H9 (cell line): ENCODE measurements around the gene CCND2. TPM values are rescaled to one million over a fixed set of nuclear protein-coding genes. Genes with fewer than 3 reads are reported as not detected.

ENCODE experiments used
- DNase-seq: peaks from one replicate; pipeline ENCODE4 v3.0.0-alpha.2; 2017
- H2AFZ ChIP-seq: one replicate; pipeline ENCODE4 v1.6.1; 2013; ENCODE audit warnings: mild to moderate bottlenecking, low read length, control low read depth, moderate library complexity
- H2AK5ac ChIP-seq: 2 replicates; pipeline ENCODE4 v1.6.1; 2013; ENCODE audit warnings: low read length, control low read depth, mixed read lengths; ENCODE audit not compliant: insufficient read length
- H2BK120ac ChIP-seq: one replicate; pipeline ENCODE4 v1.6.1; 2013; ENCODE audit warnings: low read depth, mild to moderate bottlenecking, low read length, control low read depth, inconsistent platforms; ENCODE audit not compliant: poor library complexity, severe bottlenecking
- H2BK12ac ChIP-seq: 2 replicates; pipeline ENCODE4 v1.6.1; 2013; ENCODE audit warnings: low read length, control low read depth, mixed read lengths, low read depth; ENCODE audit not compliant: insufficient read length
- H2BK15ac ChIP-seq: 2 replicates; pipeline ENCODE4 v1.6.1; 2013; ENCODE audit warnings: low read depth, low read length, control low read depth
- H2BK20ac ChIP-seq: one replicate; pipeline ENCODE4 v1.6.1; 2013; ENCODE audit warnings: low read depth, mild to moderate bottlenecking, low read length, control low read depth, inconsistent platforms; ENCODE audit not compliant: poor library complexity, severe bottlenecking
- H2BK5ac ChIP-seq: 2 replicates; pipeline ENCODE4 v1.6.1; 2013; ENCODE audit warnings: low read length, control low read depth, mixed read lengths; ENCODE audit not compliant: insufficient read length
- H3K14ac ChIP-seq: 2 replicates; pipeline ENCODE4 v1.6.1; 2013; ENCODE audit warnings: low read length, control low read depth; ENCODE audit not compliant: insufficient read depth
- H3K18ac ChIP-seq: 2 replicates; pipeline ENCODE4 v1.6.1; 2013; ENCODE audit warnings: low read depth, mild to moderate bottlenecking, mixed read lengths, low read length, control low read depth; ENCODE audit not compliant: insufficient read length
- H3K23ac ChIP-seq: 2 replicates; pipeline ENCODE4 v1.6.1; 2013; ENCODE audit warnings: low read length, control low read depth, mixed read lengths, low read depth; ENCODE audit not compliant: insufficient read length
- H3K23me2 ChIP-seq: 2 replicates; pipeline ENCODE4 v1.6.1; 2013; ENCODE audit warnings: low read depth, mild to moderate bottlenecking, mixed read lengths, low read length, control low read depth; ENCODE audit not compliant: insufficient read length, poor library complexity, severe bottlenecking
- H3K27ac ChIP-seq: 2 replicates; pipeline ENCODE4 v1.5.1; 2013; ENCODE audit warnings: low read length, control low read depth, mixed read lengths, low read depth; ENCODE audit not compliant: insufficient read length
- H3K27me3 ChIP-seq: 2 replicates; pipeline ENCODE4 v1.6.1; 2013; ENCODE audit warnings: low read length, control low read depth, inconsistent platforms; ENCODE audit not compliant: insufficient read depth
- H3K4ac ChIP-seq: 2 replicates; pipeline ENCODE4 v1.6.1; 2013; ENCODE audit warnings: low read depth, mild to moderate bottlenecking, control low read depth, inconsistent platforms, low read length, moderate library complexity
- H3K4me1 ChIP-seq: 2 replicates; pipeline ENCODE4 v1.6.1; 2013; ENCODE audit warnings: low read length, control low read depth, inconsistent platforms; ENCODE audit not compliant: insufficient read depth
- H3K4me2 ChIP-seq: 2 replicates; pipeline ENCODE4 v1.6.1; 2013; ENCODE audit warnings: low read length, control low read depth, mixed read lengths; ENCODE audit not compliant: insufficient read length, insufficient read depth
- H3K56ac ChIP-seq: 2 replicates; pipeline ENCODE4 v1.6.1; 2013; ENCODE audit warnings: low read depth, mild to moderate bottlenecking, mixed read lengths, low read length, control low read depth; ENCODE audit not compliant: insufficient read length
- H3K79me1 ChIP-seq: 2 replicates; pipeline ENCODE4 v1.6.1; 2013; ENCODE audit warnings: low read depth, mild to moderate bottlenecking, moderate library complexity, low read length, control low read depth, inconsistent platforms; ENCODE audit not compliant: insufficient read depth, poor library complexity, severe bottlenecking
- H3K79me2 ChIP-seq: 2 replicates; pipeline ENCODE4 v1.6.1; 2013; ENCODE audit warnings: low read length, control low read depth, inconsistent platforms; ENCODE audit not compliant: insufficient read depth
- H3K9ac ChIP-seq: 2 replicates; pipeline ENCODE4 v1.6.1; 2013; ENCODE audit warnings: low read length, control low read depth, mixed read lengths; ENCODE audit not compliant: insufficient read length; ENCODE audit errors: extremely low read depth
- H3K9me3 ChIP-seq: one replicate; pipeline ENCODE4 v1.6.1; 2013; ENCODE audit warnings: low read depth, low read length, inconsistent platforms; ENCODE audit not compliant: control insufficient read depth
- H3T11ph ChIP-seq: one replicate; pipeline ENCODE4 v1.6.1; 2013; ENCODE audit warnings: mild to moderate bottlenecking, low read length, control low read depth, inconsistent platforms
- H4K20me1 ChIP-seq: one replicate; pipeline ENCODE4 v1.6.1; 2013; ENCODE audit not compliant: control insufficient read depth, insufficient read length, insufficient read depth
- H4K5ac ChIP-seq: 2 replicates; pipeline ENCODE4 v1.6.1; 2013; ENCODE audit warnings: low read depth, mild to moderate bottlenecking, mixed read lengths, low read length, control low read depth; ENCODE audit not compliant: insufficient read length
- H4K8ac ChIP-seq: replicated peaks from 2 replicates; pipeline ENCODE4 v1.6.1; 2013; ENCODE audit warnings: low read length, control low read depth, mixed read lengths, low read depth; ENCODE audit not compliant: insufficient read length
- H4K91ac ChIP-seq: 2 replicates; pipeline ENCODE4 v1.6.1; 2013; ENCODE audit warnings: low read depth, mild to moderate bottlenecking, moderate library complexity, mixed read lengths, low read length, control low read depth; ENCODE audit not compliant: insufficient read length
- H3K27ac Mint-ChIP-seq, 3 experiments: 2 replicates in 2 of 3; 3 replicates in 1 of 3; pipeline ENCODE4 v1.8.0; 2020 to 2021; ENCODE audit warnings: mixed read lengths in 3 of 3, mild to moderate bottlenecking in 1 of 3, moderate library complexity in 1 of 3
- H3K27me3 Mint-ChIP-seq: 2 replicates; pipeline ENCODE4 v1.8.0; 2021; ENCODE audit warnings: low read depth, mild to moderate bottlenecking, moderate library complexity, mixed read lengths
- H3K36me3 Mint-ChIP-seq, 3 experiments: 2 replicates in 2 of 3; 3 replicates in 1 of 3; pipeline ENCODE4 v1.8.0; 2020 to 2021; ENCODE audit warnings: low read depth in 3 of 3, mixed read lengths in 3 of 3; ENCODE audit not compliant: insufficient read depth in 1 of 3
- H3K4me1 Mint-ChIP-seq, 2 experiments: 2 replicates each; pipeline ENCODE4 v1.8.0; 2020; ENCODE audit warnings: mixed read lengths in 2 of 2
- H3K4me3 Mint-ChIP-seq, 2 experiments: 2 replicates in 1 of 2; 3 replicates in 1 of 2; pipeline ENCODE4 v1.8.0; 2020 to 2021; ENCODE audit warnings: mild to moderate bottlenecking in 2 of 2, mixed read lengths in 2 of 2, moderate library complexity in 1 of 2
- H3K9me3 Mint-ChIP-seq, 2 experiments: 2 replicates in 1 of 2; 3 replicates in 1 of 2; pipeline ENCODE4 v1.8.0; 2020; ENCODE audit warnings: mild to moderate bottlenecking in 2 of 2, mixed read lengths in 2 of 2, moderate library complexity in 1 of 2
- WGBS: extraction: QIAGEN DNeasy Blood & Tissue Kit; methylation state at CpG from one replicate; pipeline ENCODE4 v1.1.7; 2013; ENCODE audit warnings: missing lambda C conversion rate, low lambda C conversion rate, mixed read lengths; ENCODE audit not compliant: insufficient read length; ENCODE audit errors: extremely low coverage; 5-methylcytosine and 5-hydroxymethylcytosine counted together
- total RNA-seq: library from RNA; stranded (reverse); gene quantifications from 2 replicates; pipeline ENCODE4 v1.2.1, GENCODE V29; 2021
- TF ChIP-seq, protein P1 (sequence below): fragments of 200-600 bp; sonication (generic); conservative IDR thresholded peaks from 3 replicates; pipeline ENCODE4 v1.8.0; 2021; ENCODE audit warnings: antibody characterized with exemption, mild to moderate bottlenecking

CCND2 gene
- total RNA-seq, 1 experiment from 2014 or later, result 104 TPM

DNA sequence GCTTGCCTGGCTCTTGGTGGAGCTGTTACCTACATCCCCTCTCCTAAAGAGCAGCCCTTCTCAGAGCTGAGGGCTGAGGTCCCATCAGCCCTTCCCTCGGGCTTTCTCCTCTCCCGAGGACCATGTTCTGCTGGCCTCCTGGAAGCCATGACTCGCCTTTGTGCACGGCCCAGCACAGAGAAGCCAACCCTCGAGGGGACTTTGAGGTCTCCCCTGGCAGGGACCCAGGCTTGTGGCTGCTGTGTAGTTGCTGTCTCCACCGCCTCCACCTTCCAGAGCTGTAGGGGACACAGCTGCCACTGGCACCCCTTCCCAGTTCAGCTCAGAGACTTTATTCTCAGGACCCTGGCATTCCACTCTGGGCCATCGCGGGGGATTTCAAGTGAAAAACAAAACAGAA lies 22.9 kb upstream of the CCND2 start:
- H2BK120ac ChIP-seq, result no peak overlapping the region
- no peak overlapping the region for H4K5ac ChIP-seq
- H4K91ac ChIP-seq, result no peak overlapping the region
- H2BK5ac ChIP-seq, result no peak overlapping the region
- no peak overlapping the region for H3K23ac ChIP-seq
- no CpG with 5 or more reads among the region's 8 CpGs for WGBS
- no peak overlapping the region for H2AFZ ChIP-seq
- Mint-ChIP-seq H3K27me3 (peaks cover 14% of the 10 kb centered on the region), H3K9me3 (no peaks in the 10 kb centered on the region; a peak in 1 of 5 replicates), H3K36me3 (no peaks in the 10 kb centered on the region), H3K27ac (no peak overlapping the region), H3K4me3 (no peak overlapping the region), H3K4me1 (peaks cover 20 to 29% of the 10 kb centered on the region in 2 experiments)
- no peaks in the 10 kb centered on the region for H3K9me3 ChIP-seq
- no peak overlapping the region for H2BK20ac ChIP-seq
- H2BK12ac ChIP-seq, result no peak overlapping the region
- no peaks in the 10 kb centered on the region for H3K4me1 ChIP-seq
- H3K14ac ChIP-seq, result no peak overlapping the region
- no peaks in the 10 kb centered on the region for H3K23me2 ChIP-seq
- H3K79me1 ChIP-seq, result no peaks in the 10 kb centered on the region
- H4K8ac ChIP-seq, result no peak overlapping the region
- TF ChIP-seq, protein P1, sequence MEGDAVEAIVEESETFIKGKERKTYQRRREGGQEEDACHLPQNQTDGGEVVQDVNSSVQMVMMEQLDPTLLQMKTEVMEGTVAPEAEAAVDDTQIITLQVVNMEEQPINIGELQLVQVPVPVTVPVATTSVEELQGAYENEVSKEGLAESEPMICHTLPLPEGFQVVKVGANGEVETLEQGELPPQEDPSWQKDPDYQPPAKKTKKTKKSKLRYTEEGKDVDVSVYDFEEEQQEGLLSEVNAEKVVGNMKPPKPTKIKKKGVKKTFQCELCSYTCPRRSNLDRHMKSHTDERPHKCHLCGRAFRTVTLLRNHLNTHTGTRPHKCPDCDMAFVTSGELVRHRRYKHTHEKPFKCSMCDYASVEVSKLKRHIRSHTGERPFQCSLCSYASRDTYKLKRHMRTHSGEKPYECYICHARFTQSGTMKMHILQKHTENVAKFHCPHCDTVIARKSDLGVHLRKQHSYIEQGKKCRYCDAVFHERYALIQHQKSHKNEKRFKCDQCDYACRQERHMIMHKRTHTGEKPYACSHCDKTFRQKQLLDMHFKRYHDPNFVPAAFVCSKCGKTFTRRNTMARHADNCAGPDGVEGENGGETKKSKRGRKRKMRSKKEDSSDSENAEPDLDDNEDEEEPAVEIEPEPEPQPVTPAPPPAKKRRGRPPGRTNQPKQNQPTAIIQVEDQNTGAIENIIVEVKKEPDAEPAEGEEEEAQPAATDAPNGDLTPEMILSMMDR, result no peak
- H3K27me3 ChIP-seq, result no peaks in the 10 kb centered on the region
- H3K9ac ChIP-seq, result no peak overlapping the region
- H3K56ac ChIP-seq, result no peak overlapping the region
- H3K79me2 ChIP-seq, result no peaks in the 10 kb centered on the region
- no peak overlapping the region for H2BK15ac ChIP-seq
- H3K27ac ChIP-seq, result no peak overlapping the region
- no peak overlapping the region for H3K18ac ChIP-seq
- no peak overlapping the region for H3K4me2 ChIP-seq
- no peak overlapping the region for H3T11ph ChIP-seq
- H3K4ac ChIP-seq, result no peak overlapping the region
- DNase-seq, result no peak
- H2AK5ac ChIP-seq, result no peak overlapping the region
- no peaks in the 10 kb centered on the region for H4K20me1 ChIP-seq
